Pulmonary artery endothelial cell (primary cell): ENCODE measurements around the gene NCS1. TPM values are rescaled to one million over a fixed set of nuclear protein-coding genes. Genes with fewer than 3 reads are reported as not detected.

Experiments
- DNase-seq: peaks from one replicate; pipeline ENCODE4 v3.0.0-alpha.2; 2011; ENCODE audit warnings: low read depth, low spot score
- total RNA-seq: library from RNA; depleted of rRNA; stranded (reverse); fragments of >200 nt; gene quantifications from 2 replicates; pipeline ENCODE4 v1.2.3, GENCODE V29; 2014

Gene NCS1
- total RNA-seq, 1 donor from 2014 or later: 44.1 TPM

DNA sequence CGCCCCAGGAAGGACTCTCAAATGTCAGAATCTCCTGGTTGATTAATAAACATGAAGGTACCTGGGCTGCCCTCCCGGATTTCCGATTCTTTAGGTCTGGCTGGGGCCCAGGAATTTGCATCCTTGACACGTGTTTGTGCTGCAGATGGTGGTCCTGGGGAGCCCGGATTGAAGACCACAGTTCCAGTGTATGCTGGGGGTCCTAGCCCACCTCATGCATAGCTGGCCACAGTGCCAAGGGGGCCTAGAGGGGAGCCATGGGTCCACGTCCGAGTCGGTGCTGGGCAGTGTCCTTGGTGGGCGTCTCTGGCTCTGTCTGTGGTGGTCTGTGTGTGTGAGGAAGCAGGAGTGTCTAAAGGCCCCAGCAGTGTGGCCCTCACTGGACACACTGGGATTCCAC is 3.2 kb downstream of the NCS1 start:
- DNase-seq: no peak

GRCh38 chr9:130176760-130177159 is 4.6 kb downstream of the NCS1 start:
- no peak for DNase-seq

- DNase-seq: no peak
Observed at GRCh38 chr9:130177898-130178805, 5.9 kb downstream of the NCS1 start.

GRCh38 chr9:130179331-130179907 is 7.2 kb downstream of the NCS1 start:
- no peak for DNase-seq

- no peak for DNase-seq
Observed at GRCh38 chr9:130180516-130180915, 8.3 kb downstream of the NCS1 start.

DNA sequence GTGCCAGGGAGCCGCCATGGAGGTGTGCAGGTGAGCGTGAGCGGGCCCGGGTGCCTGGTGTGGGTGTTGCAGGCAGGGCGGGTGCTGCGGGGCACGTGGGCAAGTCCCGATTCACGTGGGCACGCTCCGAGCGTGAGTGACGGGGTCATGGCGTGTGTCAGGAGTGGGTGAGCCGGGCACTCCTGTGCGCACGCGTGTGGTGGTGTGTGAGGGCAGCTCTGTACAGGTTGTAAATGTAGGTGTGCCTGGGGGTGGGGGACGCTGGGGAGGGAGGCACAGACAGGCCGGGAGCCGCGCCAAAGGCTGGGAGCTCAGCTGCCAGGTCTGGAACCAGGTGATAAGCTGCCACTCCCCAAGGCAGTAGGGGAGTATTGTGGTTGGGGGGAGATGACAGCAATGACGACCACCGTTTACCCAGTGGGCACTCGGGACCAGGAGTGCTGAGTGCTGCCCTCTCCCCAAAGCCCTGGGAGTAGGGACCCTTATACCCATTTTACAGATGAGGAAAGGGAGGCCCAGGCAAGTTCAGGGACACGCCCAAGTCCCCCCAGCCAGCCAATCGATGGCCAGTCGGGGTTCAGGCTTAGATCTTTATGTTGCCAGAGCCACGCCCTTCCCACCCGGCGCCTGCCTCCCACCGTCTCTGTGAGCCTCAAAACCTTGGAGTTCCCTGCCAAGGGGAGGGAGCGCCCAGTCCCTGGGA is 9.6 kb downstream of the NCS1 start:
- DNase-seq: no peak

DNA sequence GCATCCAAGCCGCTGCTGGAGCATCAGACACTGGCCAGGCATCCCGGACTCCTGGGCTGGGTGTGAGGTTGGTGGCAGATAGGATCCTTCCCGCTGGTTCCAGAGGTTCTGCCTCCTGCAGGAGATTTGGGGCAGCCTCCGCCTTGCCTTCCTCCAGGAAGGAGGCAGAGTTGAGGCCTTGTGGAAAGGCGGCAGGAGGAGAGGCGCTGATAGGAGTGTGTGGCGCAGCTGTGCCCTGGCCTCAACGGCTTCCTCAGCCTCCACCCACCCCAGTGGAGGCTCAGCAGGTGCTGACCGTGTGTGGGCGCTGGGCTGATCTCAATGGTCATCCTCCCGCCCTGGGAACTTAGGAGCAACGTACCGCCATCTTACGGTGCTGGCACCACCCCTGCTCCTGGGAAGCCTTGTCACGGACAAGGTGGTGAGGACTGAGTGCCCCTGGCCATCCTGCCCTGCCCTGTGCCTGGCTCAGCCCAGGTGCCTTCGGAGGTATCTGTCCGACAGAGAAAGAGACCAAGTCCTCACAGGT is 10.2 kb downstream of the NCS1 start:
- no peak for DNase-seq

DNA sequence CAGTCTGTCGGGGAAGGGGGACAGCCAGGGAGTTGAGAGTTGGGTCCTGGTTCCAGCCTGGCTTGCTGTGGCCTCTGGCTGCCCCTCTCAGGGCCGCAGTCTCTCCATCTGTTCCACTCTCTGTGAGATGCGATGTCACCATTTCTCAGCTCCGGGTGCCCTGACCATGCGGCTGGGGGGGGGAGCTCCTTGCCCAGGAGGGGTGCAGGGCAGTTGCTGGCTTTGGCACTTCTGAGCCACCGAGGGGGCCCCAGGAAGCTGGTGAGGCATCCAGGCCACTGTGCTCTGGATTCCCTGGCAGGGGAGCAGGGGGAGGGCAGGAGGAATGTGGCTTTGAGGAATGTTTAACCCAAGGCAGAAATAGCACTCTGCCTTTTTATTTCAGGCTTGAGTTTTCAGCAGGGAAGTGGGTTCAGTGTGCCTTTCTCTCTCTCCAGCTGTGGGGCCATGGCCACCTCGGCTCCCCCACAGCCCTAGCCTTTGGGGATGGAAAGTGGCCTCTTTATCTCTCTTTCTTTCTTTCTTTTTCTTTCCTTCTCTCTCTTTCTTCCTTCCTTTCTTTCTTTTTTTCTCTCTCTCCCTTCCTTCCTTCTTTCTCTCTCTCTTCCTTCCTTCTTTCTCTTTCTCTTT is 11.0 kb downstream of the NCS1 start:
- DNase-seq: no peak

DNA sequence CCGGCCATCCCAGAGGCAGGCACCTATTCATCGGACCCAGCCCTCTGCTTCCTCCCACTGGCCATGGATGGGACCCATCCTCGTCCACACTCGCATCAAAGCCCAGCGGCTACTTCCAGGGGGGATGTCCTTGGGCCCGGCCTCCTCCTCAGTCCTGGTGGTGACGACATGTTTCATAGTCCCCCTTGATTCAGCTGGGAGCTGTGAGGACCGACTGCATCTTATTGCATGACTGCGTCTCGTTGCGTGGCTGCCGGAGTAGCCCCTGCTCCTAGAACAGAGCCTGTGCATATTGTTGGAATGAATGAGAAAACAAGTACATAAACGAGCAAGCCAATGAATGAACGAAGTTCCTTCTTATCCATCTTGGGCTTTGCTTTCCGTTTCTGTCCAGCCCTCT is 12.8 kb downstream of the NCS1 start:
- DNase-seq: no peak

GRCh38 chr9:130185490-130186031 is 13.4 kb downstream of the NCS1 start:
- no peak for DNase-seq

- no peak for DNase-seq
Observed at GRCh38 chr9:130186051-130186450, 13.8 kb downstream of the NCS1 start.

- no peak for DNase-seq
Observed at GRCh38 chr9:130186839-130187522, 14.8 kb downstream of the NCS1 start.

DNA sequence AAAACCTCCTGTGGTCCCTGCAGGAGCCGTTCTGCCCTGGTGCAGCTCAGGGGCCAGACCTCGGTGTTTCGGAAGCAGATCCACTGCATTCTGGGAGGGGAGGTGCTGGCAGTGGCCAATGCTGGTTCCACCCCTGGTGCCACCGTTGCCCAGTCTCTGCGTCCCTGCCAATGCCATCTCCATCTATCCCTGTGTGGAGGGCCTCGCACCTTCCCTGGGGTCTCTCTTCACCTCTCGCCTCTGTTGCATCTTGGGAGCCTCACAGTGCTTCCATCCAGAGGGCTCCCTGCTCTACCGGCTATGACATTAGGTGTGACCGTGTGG is 15.3 kb downstream of the NCS1 start:
- DNase-seq: no peak

DNA sequence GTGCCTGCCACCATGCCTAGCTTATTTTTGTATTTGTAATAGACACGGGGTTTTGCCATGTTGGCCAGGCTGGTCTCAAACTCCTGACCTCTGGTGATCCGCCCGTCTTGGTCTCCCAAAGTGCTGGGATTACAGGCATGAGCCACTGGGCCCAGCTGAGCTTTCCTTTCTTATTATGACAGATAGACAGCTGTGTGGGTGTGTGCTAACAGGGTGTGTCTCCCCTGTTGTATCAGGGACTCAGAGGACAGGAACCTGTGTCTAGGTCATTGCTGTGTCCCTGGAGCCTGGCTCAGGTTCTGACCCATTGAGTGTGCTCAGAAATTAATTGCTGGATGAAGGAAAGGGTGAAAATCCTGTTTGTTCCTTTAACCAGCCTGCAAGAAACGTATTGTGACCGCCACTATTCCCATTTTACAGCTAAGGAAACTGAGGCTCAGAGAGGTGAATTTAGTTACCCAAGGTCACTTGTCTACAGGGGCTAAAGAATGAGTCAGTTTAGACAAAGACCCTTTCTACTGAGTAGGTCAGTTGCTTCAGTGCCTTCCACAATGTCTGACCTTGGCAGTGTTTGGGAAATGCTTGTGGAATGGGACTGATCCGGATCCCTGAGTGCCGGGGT is 16.8 kb downstream of the NCS1 start:
- no peak for DNase-seq

- no peak for DNase-seq
Observed at GRCh38 chr9:130189840-130190239, 17.6 kb downstream of the NCS1 start.

GRCh38 chr9:130191068-130191748 is 19.0 kb downstream of the NCS1 start:
- no peak for DNase-seq

- DNase-seq: no peak
Observed at GRCh38 chr9:130191749-130192120, 19.5 kb downstream of the NCS1 start.

DNA sequence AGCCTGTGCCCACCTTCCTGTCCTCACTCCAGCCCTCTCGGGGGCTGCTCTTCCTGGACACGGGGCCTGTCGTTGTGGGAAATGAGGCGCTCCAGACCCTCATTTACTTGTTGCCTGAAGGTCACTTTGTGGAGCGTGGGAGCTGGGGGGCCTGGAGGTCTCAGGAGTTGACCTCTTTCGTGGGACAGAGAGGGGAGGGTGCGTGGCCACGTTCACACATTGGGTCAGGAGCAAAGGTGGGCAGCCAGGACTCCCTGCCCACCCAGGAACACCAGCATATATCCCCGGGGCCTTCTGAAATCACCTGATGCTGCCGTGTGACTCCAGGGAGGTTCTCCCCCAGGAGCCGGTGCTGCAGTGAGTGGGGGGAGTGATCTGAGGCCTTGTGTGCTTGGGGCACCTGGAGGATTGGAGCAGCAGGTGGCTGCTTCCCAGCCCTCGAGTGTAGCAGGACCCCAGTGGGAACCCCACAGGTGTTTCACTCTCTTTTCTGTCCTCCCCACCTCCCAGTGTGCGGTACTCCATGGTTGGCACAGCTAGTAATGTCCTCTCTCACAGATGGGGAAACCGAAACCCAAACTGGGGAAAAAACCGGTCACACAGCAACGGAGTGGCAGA is 20.3 kb downstream of the NCS1 start:
- no peak for DNase-seq

DNA sequence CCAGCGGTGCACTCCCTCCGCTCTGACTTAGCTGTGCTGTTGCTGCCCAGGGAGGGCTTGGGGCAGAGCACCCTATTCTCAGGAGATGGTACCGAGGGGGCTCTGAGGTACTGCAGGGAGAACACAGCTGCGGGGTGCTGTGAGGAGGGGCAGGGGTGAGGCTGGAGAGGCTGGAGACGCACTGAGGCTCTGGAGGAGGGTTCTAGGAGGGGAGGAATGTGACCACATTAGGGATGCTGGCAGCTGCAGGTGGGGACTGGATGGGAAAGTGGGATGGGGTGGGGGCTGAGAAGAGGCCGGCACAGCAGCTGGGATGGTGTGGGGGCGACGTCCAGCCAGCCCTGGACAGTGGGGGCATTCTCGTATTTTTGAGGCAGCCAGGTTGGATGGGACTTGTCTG is 20.9 kb downstream of the NCS1 start:
- DNase-seq: no peak
